GM12874 (cell line): ENCODE data around the gene UGT1A4.

Experiments
- CTCF ChIP-seq: IDR thresholded peaks from 2 replicates; pipeline ENCODE4 v1.5.1; 2011; ENCODE audit warnings: low read depth, mild to moderate bottlenecking, control low read depth, low read length, moderate library complexity; ENCODE audit not compliant: insufficient read depth

The UGT1A4 gene

GRCh38 chr2:233679196-233679595 lies 39.3 kb upstream of the UGT1A4 start:
- TF ChIP-seq CTCF, result no peak

DNA sequence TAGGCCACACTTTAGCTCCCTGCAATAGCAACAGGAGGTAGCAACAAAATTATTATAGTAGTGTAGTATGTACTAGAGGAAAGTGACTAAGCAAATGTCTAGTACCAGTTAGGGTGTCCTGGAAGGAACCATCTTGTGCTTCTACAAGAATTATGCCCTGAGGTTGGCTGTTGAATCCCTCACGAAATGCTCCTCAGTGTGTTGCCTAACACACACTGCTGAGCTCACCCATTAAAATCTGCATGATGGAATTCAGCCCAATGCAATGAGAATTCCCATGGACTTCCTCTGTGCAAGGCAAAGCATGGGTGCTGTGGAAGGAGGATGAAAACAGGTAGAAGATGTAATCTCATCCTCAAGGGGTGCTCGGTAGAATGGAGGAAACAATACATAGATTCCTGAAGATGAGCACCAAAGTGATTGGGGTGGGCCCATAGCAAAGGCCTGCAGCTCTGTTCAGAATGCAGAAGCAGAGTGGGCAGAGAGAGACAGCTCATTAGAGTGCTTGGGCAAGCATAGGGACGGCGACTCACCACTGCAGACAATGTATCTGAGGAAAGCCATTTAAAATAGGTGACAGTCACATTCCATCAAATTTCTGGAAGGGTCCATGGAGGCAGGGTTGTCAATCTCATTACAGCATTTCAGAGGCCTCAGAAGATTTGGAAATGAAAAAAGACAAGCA lies 38.0 kb upstream of the UGT1A4 start:
- TF ChIP-seq CTCF, result no peak

- no peak for TF ChIP-seq CTCF
Observed at GRCh38 chr2:233681521-233682099, 36.9 kb upstream of the UGT1A4 start, which contains the start of gene UGT1A7. Gene UGT1A7, plus strand, starts transcription at chr2:233681901. Its CDS starts 37 bp downstream, at chr2:233681938.

- no peak for TF ChIP-seq CTCF
Observed at GRCh38 chr2:233684640-233685039, 33.9 kb upstream of the UGT1A4 start.

GRCh38 chr2:233686928-233687327 lies 31.6 kb upstream of the UGT1A4 start:
- TF ChIP-seq CTCF, result no peak

DNA sequence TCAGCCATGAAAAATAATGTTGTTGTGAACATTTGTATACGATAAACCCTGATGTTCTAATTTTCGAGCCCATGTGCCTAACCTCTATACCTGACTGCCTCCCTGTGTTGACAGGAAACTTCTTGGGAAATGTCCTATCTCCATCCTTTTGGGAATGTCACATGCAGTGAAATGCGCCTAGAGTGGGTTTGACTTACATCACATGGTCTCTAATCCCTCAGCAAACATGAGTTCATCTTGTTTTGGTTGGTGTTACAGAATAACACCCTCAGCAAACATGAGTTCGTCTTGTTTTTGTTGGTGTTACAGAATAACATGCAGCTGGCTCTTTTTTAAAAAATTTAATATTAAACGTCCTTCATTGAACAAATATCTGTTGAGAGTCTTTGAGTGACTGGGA lies 30.2 kb upstream of the UGT1A4 start:
- TF ChIP-seq CTCF, result no peak

DNA sequence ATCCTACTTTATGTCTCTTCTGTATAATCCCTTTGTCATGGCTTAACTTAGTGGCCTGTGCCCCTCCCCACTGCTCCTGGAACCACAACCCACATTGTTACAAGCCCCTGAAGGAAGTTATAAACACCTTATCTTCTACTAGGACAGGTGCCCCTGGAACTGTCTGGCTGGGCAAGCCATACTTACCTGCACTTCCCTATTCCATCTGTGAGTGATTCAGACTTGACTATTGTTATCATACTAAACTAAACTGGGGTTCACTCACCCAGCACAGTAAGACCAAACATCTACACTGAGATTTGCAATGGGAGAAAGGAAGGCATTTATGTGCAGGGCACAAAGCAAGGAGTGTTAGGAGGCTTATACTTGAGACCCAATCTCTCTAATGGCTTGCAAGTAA lies 29.5 kb upstream of the UGT1A4 start:
- TF ChIP-seq CTCF, result no peak
